ENCODE data around the gene FCMR. TPM values are rescaled to one million over a fixed set of nuclear protein-coding genes. Genes with fewer than 3 reads are reported as not detected.

FCMR gene
- total and polyA plus RNA-seq, 10 of the 15 experiments (the other 5 are each of a cell fraction or from before 2014, with no cell fraction given): 79.7 to 245 (median 123) TPM

DNA sequence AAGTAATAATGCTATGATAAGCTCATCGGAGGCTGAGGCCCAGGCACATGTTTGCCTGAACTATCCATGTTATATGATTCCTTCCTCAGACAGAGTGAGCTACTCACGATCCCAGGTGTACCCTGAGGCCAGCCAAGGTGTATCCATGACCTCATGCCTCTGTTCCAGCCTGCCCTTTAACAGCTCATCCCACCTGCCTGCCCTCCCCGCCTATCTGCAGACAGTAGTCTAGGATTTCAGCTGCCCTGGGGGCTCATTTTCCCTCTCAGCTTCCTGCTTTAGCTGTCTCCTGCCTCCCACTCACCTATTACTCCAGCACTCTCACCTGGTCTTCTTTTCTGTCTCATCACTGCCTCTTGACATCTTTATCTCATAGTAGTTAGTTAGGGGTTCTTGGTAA is 26.4 kb downstream of the FCMR start:
- no peaks in the 10 kb centered on the region for H3K4me1 ChIP-seq (ENCODE audit: control insufficient read depth, insufficient read depth, low read length)
- no peak overlapping the region for H2AFZ ChIP-seq (ENCODE audit: control insufficient read depth, low read depth, low read length)
- BruUV-seq (replicated peaks): no TSS peak
- H3K9ac ChIP-seq (ENCODE audit: control insufficient read depth, insufficient read depth, low read length): no peak overlapping the region
- no peak for DNase-seq (ENCODE audit: low read depth, low spot score)
- no peaks in the 10 kb centered on the region for H3K27me3 ChIP-seq (replicated peaks in 1 of 2; ENCODE audit: control insufficient read depth in 2 of 2, insufficient read depth in 2 of 2, low read length in 1 of 2)
- no peak for FAIRE-seq
- no peak overlapping the region for H3K4me3 ChIP-seq
- in situ Hi-C loops (cut with MboI) (no loop called here), intact Hi-C loops (cut with micrococcal nuclease; ENCODE audit: unreplicated experiment) (no loop called here)
- no peaks in the 10 kb centered on the region for H4K20me1 ChIP-seq (ENCODE audit: control insufficient read depth, insufficient read depth)
- ChIA-PET SMC1A (ENCODE audit: uncharacterized antibody, unreplicated experiment) (interaction anchor here (0.9 to 1.6 kb wide), 7 partner anchors 9 to 90 kb away, joined by 3 to 7 read pairs (median 4); no protein-coding TSS in a partner anchor), CTCF (interaction anchor here (0.6 to 3.2 kb wide), 9 partner anchors 8 to 315 kb away, joined by 3 to 14 read pairs (median 4); partner anchors contain the start of gene IL20), POLR2A (no interaction called here), RAD21 (ENCODE audit: unreplicated experiment) (interaction anchor here (0.8 kb wide), 1 partner anchor 87 kb away, joined by 3 read pairs; no protein-coding TSS in a partner anchor)
- no peaks in the 10 kb centered on the region for H3K36me3 ChIP-seq (ENCODE audit: control insufficient read depth in 2 of 2, insufficient read depth in 2 of 2, low read length in 1 of 2)
- TF ChIP-seq SRF (IDR thresholded peaks at IDR 0.05; ENCODE audit: low read depth in 2 of 2, low read length in 2 of 2): no peak
- TF ChIP-seq, protein P1, sequence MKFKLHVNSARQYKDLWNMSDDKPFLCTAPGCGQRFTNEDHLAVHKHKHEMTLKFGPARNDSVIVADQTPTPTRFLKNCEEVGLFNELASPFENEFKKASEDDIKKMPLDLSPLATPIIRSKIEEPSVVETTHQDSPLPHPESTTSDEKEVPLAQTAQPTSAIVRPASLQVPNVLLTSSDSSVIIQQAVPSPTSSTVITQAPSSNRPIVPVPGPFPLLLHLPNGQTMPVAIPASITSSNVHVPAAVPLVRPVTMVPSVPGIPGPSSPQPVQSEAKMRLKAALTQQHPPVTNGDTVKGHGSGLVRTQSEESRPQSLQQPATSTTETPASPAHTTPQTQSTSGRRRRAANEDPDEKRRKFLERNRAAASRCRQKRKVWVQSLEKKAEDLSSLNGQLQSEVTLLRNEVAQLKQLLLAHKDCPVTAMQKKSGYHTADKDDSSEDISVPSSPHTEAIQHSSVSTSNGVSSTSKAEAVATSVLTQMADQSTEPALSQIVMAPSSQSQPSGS (IDR thresholded peaks at IDR 0.05; ENCODE audit: low read length): no peak
- TF ChIP-seq IKZF1 (conservative IDR thresholded peaks at IDR 0.05): no peak
- no peak for TF ChIP-seq NFIC (IDR thresholded peaks at IDR 0.05; ENCODE audit: low read depth, low read length)
- TF ChIP-seq, protein P2, sequence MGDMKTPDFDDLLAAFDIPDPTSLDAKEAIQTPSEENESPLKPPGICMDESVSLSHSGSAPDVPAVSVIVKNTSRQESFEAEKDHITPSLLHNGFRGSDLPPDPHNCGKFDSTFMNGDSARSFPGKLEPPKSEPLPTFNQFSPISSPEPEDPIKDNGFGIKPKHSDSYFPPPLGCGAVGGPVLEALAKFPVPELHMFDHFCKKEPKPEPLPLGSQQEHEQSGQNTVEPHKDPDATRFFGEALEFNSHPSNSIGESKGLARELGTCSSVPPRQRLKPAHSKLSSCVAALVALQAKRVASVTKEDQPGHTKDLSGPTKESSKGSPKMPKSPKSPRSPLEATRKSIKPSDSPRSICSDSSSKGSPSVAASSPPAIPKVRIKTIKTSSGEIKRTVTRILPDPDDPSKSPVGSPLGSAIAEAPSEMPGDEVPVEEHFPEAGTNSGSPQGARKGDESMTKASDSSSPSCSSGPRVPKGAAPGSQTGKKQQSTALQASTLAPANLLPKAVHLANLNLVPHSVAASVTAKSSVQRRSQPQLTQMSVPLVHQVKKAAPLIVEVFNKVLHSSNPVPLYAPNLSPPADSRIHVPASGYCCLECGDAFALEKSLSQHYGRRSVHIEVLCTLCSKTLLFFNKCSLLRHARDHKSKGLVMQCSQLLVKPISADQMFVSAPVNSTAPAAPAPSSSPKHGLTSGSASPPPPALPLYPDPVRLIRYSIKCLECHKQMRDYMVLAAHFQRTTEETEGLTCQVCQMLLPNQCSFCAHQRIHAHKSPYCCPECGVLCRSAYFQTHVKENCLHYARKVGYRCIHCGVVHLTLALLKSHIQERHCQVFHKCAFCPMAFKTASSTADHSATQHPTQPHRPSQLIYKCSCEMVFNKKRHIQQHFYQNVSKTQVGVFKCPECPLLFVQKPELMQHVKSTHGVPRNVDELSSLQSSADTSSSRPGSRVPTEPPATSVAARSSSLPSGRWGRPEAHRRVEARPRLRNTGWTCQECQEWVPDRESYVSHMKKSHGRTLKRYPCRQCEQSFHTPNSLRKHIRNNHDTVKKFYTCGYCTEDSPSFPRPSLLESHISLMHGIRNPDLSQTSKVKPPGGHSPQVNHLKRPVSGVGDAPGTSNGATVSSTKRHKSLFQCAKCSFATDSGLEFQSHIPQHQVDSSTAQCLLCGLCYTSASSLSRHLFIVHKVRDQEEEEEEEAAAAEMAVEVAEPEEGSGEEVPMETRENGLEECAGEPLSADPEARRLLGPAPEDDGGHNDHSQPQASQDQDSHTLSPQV (IDR thresholded peaks at IDR 0.05): no peak
- TF ChIP-seq TAF1 (IDR thresholded peaks at IDR 0.05; ENCODE audit: borderline replicate concordance, low read depth, low read length): no peak
- TF ChIP-seq SIX5 (IDR thresholded peaks at IDR 0.05; ENCODE audit: low read depth, low read length, severe bottlenecking): no peak
- TF ChIP-seq SIN3A (IDR thresholded peaks at IDR 0.05; ENCODE audit: low read depth, low read length): no peak
- H3K27ac ChIP-seq (ENCODE audit: control insufficient read depth, insufficient read depth): no peak overlapping the region
- no peaks in the 10 kb centered on the region for H3K9me3 ChIP-seq (replicated peaks; ENCODE audit: control insufficient read depth, insufficient read depth, low read length)
- 67% methylated on average over 3 of the region's 3 CpGs for WGBS (ENCODE audit: insufficient coverage, insufficient replicate concordance, low lambda C conversion rate, missing lambda C conversion rate)
- no peak for ATAC-seq
- H3K79me2 ChIP-seq (ENCODE audit: control insufficient read depth, insufficient read depth, low read length): no peaks in the 10 kb centered on the region
- no peak overlapping the region for H3K4me2 ChIP-seq (ENCODE audit: control insufficient read depth, insufficient read depth)

All from GM12878 (cell line).